ENCODE results near the gene SRPK1.

The SRPK1 gene

GRCh38 chr6:35893246-35893645 is 27.7 kb downstream of the SRPK1 start:
- TF ChIP-seq TCF4 (CRISPR knock-in tag; IDR thresholded peaks at IDR 0.05; ENCODE audit: borderline replicate concordance) = no peak
- no peak for TF ChIP-seq PPARA (CRISPR knock-in tag; IDR thresholded peaks at IDR 0.05; ENCODE audit: borderline replicate concordance)
- ATAC-seq = no peak

GRCh38 chr6:35892482-35892881 is 28.4 kb downstream of the SRPK1 start:
- no peak for ATAC-seq
- TF ChIP-seq ZC3H10 (CRISPR knock-in tag; IDR thresholded peaks at IDR 0.05) = no peak
- no peak for TF ChIP-seq PATZ1 (CRISPR knock-in tag; IDR thresholded peaks at IDR 0.05; ENCODE audit: borderline replicate concordance)
- TF ChIP-seq, protein P1, sequence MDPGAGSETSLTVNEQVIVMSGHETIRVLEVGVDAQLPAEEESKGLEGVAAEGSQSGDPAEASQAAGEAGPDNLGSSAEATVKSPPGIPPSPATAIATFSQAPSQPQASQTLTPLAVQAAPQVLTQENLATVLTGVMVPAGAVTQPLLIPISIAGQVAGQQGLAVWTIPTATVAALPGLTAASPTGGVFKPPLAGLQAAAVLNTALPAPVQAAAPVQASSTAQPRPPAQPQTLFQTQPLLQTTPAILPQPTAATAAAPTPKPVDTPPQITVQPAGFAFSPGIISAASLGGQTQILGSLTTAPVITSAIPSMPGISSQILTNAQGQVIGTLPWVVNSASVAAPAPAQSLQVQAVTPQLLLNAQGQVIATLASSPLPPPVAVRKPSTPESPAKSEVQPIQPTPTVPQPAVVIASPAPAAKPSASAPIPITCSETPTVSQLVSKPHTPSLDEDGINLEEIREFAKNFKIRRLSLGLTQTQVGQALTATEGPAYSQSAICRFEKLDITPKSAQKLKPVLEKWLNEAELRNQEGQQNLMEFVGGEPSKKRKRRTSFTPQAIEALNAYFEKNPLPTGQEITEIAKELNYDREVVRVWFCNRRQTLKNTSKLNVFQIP (CRISPR knock-in tag; IDR thresholded peaks at IDR 0.05; ENCODE audit: borderline replicate concordance, low read depth) = no peak
- TF ChIP-seq GLIS3 (CRISPR knock-in tag; IDR thresholded peaks at IDR 0.05) = no peak
- no peak for TF ChIP-seq PPARA (CRISPR knock-in tag; IDR thresholded peaks at IDR 0.05; ENCODE audit: borderline replicate concordance)
- TF ChIP-seq RARB (CRISPR knock-in tag; IDR thresholded peaks at IDR 0.05) = no peak
- no peak for TF ChIP-seq TOX (CRISPR knock-in tag; IDR thresholded peaks at IDR 0.05; ENCODE audit: borderline replicate concordance)
- no peak for TF ChIP-seq CSRNP3 (CRISPR knock-in tag; IDR thresholded peaks at IDR 0.05)
- no peak for TF ChIP-seq TSHZ2 (CRISPR knock-in tag; IDR thresholded peaks at IDR 0.05)
- TF ChIP-seq TCF4 (CRISPR knock-in tag; IDR thresholded peaks at IDR 0.05; ENCODE audit: borderline replicate concordance) = no peak
- TF ChIP-seq CSDC2 (CRISPR knock-in tag; IDR thresholded peaks at IDR 0.05) = no peak
- TF ChIP-seq ZFP30 (CRISPR knock-in tag; IDR thresholded peaks at IDR 0.05) = no peak

- TF ChIP-seq PATZ1 (CRISPR knock-in tag; IDR thresholded peaks at IDR 0.05; ENCODE audit: borderline replicate concordance) (no peak), CREB5 (CRISPR knock-in tag; IDR thresholded peaks at IDR 0.05; ENCODE audit: low read depth) (no peak), CSRNP3 (CRISPR knock-in tag; IDR thresholded peaks at IDR 0.05) (no peak), ZNF8 (CRISPR knock-in tag; IDR thresholded peaks at IDR 0.05) (no peak), ZNF70 (CRISPR knock-in tag; IDR thresholded peaks at IDR 0.05) (no peak), ZNF565 (CRISPR knock-in tag; conservative IDR thresholded peaks at IDR 0.05; ENCODE audit: low read depth) (no peak), ESRRG (CRISPR knock-in tag; IDR thresholded peaks at IDR 0.05) (no peak), GLIS3 (CRISPR knock-in tag; IDR thresholded peaks at IDR 0.05) (no peak), ZC3H10 (CRISPR knock-in tag; IDR thresholded peaks at IDR 0.05) (no peak), PPARA (CRISPR knock-in tag; IDR thresholded peaks at IDR 0.05; ENCODE audit: borderline replicate concordance) (no peak), ISL1 (CRISPR knock-in tag; IDR thresholded peaks at IDR 0.05) (no peak), SNAI2 (CRISPR knock-in tag; IDR thresholded peaks at IDR 0.05) (no peak)
- TF ChIP-seq, protein P1 (CRISPR knock-in tag; IDR thresholded peaks at IDR 0.05; ENCODE audit: borderline replicate concordance, low read depth) = no peak
- no peak for ATAC-seq
These were observed 41.7 kb downstream of the SRPK1 start for GRCh38 chr6:35879151-35879550.
